SKM-1 treated with dmso at 0.1 percent for 144 hours (cell line): Measurements from ENCODE around the gene CCDC51.

Source experiments
- DNase-seq: peaks from one replicate; lab custom pipeline; 2025; ENCODE audit not compliant: unreplicated experiment; lab: John Stamatoyannopoulos, UW

Gene CCDC51

DNA sequence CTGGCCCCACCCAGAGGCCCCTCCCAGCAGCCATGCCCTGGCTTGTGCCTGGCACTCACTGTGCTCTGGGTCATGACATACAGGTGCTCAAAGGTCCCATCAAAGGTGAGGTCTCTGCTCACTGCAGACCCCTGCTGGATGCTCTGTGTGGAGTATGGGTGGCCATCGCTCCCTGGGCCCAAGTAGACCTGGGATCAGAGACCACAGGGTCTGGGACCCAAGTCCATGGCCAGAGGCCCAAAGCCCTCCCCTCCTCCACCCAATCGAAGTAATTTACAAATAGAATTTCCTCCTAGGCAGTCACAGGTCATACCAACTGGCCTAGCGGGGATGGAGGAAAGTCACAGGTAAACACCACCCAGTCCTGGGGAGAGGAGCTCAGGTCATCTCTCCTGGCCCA lies 17.6 kb downstream of the CCDC51 start:
- no peak for DNase-seq

DNA sequence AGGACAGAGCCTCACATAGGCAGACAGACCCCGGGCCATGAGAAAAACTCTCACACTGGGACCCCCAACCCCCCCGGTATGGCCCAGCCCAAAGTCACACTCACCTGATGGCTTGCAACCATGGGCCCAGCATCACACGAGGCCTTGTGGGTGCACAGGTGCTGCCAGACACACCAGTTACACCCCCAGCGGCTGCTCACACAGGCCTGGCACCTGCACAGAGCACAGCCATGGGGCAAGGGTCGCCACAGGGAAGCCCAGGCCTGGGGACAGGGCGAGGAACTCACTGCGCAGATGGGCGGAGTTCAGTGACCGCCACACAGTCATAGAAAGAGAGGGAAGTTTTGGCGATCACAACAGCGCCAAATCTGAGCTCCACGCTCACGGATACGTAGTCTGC lies 19.4 kb downstream of the CCDC51 start:
- DNase-seq, result no peak

DNA sequence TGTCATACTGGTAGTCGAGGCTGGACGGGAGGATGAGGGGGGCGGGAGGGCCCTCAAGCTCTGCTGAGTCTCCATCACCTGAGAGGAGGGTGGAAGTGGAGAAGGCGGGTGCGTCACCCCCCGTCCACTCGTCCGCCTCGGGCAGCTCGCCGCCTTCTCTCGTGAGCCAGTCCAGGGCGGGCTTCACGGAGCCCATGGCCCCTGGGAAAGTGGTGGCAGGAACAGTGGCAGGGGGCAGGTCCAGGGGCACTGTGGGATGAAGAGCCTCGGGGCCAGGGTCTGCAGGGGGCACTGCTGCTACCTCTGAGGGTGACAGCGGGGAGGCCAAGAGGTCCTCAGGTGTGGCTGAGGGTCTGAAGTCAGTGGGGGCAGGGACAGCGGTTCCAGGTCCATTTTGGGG lies 20.3 kb downstream of the CCDC51 start:
- no peak for DNase-seq

DNA sequence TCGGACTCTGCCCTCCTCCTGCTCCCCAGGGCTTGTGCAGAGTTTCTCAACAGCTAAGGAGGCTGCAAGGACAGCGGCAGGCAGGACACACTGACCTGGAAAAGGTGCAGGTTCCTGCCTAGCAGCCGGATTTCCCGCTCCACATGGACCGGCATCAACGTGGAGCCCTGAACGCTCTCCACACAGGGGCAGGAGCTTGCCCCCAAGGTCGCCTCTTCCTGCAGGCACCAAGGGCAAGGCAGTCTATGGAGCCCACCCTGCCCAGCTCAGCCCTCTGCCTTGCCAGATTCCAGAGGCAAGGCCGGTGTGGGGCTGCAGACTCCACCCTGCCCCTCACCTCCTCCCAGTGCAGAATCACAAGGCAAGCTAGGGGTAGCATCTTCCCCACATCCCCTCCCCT lies 20.8 kb downstream of the CCDC51 start:
- no peak for DNase-seq

DNA sequence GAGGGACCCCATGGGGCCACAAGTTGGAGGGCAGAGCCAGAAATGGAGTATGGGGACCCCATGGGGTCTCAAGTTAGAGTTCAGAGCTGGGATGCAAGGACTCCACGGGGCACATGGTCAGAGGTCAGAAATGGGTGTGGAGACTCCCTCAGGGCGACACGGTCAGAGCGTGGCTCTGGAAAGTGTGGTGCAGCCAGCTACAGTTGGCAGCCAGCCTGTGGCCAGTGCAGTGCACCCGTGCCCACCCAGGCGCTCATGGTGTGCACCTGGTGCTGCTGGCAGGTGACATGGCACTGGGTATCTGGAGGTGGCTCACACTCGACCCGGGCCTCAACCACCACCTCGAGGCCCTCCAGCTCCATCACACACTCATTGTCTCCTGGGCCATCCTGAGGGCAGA lies 21.3 kb downstream of the CCDC51 start:
- DNase-seq, result no peak

DNA sequence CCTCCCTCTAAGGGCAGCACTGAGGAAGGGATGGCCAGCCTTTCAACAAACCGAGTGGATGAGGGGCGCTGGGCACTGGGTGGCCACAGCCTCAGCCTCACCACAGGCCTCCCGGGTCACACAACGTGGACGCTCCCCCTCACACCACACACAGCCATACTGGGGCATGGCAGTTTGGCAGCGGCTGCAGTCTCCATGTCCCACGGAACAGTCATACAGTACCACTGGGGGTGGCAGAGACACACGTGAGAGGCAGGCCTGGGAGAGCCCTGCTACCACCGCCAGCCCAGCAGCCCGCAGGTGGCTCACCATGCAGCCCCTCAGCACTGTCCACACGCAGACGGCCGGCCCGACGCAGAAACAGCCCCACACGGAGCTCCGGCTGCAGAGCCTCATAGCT lies 21.8 kb downstream of the CCDC51 start:
- no peak for DNase-seq

DNA sequence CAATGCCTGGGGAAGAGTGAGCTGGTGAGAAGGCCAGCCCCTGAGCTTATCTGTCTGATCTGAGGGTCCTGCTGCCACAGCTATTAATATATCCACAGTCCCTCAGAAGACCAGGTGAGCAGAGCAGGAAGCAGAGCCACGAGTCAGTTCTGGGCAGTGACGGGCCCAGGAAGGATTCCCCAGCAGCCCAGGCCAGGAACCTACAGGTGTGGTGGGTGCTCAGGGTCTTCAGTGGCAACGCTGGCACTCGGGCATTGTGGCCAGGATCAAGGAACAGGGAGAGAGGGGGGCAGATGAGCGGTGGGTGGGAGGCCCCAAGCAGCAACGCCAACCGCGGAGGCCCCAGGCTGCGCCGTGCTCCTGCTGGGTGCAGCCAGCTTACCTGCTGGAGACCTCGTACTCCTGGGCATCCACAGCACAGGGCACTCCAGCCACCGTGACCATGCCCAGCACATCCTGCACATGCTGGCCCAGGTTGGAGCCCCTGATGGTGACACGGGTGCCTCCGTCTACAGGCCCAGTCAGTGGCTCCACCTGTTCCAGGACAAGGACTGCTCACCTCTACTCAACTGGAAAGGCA lies 22.3 kb downstream of the CCDC51 start:
- no peak for DNase-seq

DNA sequence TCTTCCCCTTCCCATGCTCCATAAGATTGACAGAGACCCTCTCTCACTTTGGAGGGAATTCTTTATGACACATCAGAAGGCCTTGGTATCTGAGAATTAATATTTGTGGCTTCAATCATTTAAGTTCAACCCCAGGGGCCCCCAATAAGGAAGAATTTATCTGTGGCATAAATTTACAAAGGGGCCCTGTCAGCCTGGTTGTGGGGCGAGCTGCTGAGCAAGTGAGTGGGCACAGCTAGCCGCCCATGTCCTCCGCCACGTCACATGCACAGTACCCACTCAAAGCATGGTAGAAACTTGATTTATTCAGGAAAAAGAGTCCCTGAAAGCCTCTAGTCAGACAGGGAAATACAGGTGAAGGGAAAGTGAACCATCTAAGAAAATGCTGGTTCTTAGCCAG lies 23.4 kb downstream of the CCDC51 start:
- DNase-seq, result no peak

DNA sequence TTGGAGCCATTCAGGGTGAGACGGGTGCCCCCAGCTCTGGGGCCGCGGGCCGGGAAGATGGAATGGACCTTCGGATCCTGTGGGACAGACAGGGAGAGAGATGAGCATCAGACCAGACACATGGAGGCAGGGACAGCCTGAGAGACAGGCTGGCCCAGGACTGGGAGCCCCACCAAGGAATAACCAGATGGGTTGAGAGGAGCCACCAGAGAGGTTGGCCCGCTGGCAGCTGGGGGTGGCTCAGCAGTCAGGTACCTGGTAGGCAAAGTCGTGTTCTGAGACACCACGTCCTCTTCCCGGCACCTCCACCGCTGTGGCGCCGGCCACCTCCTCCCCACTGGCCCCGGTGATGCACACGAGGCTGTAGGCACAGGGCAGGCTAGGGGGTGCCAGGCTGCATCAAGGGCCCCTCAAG lies 23.8 kb downstream of the CCDC51 start:
- DNase-seq, result no peak

DNA sequence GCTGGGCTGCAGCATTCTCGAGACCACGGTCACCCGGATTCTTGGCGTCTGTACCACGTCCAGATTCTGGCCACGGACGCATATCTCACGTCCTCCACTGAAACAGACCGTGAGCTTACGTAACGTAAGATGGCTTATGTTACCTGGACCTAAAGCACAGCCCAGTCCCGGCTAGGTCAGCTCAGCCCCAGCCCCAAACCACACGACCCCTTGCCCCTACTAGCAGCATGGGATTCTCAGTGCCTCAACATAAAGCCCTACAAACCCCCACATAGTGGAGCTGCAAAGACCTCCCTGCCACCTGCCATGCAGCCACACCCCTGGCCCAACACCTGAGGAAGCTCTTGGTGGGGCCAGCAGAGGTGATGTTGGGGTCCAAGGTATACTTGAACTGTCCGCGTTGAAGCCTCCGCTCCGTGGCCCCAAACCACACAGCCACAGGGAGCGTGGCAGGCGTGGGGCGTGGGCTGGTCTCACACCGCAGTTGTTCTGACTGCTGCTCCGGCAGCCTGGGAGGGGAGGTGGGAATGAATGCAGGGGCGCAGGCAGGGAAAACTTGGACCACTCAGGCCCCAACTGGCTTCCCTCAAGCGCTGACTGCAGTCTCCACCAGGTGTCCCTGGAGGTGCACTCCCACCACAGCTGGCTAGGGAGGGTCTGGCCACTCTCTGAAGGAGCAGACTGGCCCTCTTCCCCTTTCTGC lies 24.5 kb downstream of the CCDC51 start:
- no peak for DNase-seq

DNA sequence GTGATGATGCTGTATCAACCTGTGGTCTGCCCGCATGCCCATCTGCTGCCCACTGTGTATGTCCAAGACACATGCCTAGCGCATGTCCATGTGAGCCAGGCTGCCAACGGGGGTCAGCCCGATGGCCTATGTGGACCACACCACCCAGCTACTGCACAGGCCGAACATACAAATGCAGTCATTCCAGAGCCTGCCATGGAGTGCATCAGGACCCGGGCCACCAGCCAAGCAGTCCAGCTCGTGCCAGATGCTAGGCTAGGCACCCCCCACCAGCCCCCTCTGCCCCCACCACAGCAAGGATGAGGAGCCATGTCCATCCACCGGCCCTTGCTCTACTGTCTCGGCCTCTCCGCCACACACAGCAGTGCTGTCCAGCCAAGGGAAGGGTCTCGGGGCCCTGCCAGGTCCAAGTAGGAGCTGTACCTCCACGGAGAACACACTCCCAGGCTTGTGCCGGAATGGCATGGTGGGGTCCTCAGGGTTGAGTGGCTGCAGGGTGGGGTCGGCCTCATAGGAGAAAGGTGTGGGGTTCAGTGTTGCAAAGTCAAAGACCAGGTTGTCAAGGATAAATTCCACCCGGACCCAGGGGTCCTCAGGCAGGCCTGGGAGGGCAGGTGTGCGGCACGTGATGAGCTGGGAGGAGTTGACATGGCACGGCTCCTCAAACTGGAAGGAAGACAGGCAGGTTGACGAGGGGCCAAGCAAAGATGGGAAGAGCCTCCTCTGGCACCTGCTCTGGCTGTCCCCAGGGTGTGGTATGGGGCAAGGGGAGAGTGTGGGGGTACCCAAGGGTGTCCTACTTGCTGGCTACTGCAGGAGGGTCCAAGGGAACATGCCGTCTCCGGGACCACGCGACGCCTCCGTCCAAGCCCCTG lies 25.3 kb downstream of the CCDC51 start:
- DNase-seq, result no peak

DNA sequence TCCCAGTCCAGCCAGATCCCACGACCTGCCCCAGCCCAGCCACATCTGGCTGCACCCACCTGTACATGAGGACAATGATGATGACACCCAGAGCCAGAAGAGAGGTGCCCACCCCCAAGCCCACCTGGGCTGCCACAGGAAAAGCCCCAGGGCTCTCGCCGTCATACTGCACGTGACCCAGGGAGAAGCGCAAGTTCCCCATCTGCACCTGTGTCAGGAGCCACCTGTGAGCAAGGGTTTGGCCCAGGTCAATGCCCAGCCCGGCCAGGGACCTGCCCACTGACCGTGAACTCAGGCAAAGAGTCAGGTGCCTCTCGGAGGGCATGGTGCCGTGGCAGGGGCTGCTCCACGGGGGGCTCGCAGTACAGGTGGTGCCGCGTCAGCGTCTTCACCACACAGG lies 26.3 kb downstream of the CCDC51 start:
- no peak for DNase-seq

DNA sequence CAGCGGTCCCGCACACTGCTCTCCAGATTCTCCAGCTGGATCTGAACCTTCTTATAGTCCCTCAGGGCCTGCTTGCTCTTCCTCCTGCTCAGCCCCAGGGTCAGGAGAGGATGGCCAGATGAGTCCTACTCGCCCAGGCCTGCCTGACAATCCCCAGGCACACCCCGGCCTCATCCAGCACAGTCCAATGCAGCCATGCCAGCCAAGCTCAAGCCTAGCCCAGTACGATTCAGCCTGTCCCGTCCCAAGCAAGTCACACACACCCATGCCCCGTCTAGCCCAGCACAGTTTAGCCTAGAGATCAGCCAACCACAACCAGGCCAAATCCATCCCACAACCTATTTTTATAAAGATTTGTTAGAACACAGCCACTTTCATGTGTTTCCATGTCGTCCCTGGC lies 26.8 kb downstream of the CCDC51 start:
- no peak for DNase-seq

DNA sequence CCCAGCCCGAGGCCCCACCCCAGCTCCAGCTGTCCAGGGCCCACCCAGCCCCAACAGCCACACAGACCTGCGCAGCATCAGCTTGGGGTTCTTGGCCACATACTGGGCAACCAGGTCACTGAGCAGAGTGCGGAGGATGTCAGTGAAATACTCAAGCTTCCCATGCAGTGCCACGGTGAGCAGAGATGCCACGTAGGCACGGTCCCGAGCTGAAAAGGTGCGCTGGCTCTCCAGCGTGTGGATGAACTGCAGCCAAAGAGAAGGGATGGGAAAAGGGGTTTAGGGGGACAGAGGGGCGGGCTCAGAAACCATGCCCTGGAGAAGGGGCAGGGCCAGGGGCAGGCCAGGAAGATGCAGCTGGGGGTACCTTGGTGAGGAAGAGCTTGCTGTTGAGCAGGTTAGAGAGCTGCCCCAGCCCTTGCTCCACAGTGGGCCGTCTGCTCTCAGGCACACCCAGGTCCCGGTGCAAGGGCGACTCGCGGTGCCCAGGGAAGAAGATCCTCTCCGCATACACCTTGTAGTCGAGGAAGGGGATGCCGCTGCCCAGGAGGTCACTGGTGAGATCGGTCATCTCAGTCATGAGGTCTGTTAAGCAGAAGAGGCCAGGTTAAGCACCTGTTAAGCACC lies 27.4 kb downstream of the CCDC51 start:
- DNase-seq, result no peak

DNA sequence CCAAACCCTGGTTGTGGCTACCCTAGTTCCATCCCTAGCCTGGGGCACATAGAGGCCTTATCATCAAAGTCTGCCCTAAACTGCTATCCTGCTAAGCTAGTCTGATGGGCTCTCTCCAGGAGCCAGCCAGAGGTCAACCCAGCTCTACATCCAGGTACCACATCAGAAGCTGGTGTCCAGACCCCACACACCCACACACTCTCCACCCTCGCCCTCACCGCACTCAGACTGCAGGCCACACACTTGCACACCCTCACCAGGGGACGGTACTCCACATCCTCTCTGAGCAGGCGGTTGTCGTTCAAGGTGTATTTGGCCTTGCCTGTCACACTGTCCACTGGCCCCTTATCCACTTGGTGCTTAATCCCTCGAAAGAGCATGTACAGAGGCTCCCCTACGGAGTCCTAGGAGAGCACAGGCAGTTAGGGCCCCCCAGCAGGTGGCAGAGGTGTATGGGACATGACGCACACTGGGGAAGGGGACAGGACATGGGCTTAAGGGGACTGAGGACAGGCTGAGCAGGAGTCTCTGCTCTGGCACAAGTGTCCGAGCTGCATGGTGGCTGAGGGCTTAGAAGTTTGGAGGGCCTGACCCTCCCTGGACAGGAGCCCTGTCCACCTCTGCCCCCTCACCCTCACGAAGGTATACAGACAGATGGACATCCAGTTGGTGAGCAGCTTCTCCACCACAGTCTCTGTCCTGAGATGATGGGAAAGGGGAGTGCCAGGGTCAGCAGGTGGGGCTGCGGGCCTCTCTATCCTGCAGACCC lies 28.1 kb downstream of the CCDC51 start:
- DNase-seq, result no peak

DNA sequence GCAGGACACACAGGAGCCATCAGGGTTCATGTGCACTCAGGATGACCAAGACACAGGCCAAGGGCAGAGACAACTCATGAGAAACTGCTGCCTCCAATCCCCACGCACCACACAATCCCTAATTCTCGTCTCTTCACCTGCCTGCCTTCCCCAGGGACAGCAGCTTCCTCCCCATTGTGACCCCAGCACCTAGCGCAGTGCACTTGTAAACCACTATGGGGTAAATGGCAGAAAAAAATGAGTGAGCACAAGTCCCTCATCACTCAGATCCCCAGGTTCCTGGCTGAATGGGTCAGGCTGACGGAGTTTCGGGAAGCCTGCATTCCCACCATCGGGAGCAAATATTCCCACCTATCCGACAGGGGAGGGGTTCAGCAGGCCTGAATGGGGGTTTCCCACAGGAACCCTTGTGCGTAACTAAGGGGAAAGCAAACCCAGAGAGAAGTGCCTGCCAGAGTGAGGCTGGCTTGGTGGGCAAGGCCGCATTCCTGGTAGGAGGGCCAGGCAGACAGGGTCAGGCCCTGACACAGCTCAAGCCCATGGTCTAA lies 28.8 kb downstream of the CCDC51 start:
- no peak for DNase-seq

DNA sequence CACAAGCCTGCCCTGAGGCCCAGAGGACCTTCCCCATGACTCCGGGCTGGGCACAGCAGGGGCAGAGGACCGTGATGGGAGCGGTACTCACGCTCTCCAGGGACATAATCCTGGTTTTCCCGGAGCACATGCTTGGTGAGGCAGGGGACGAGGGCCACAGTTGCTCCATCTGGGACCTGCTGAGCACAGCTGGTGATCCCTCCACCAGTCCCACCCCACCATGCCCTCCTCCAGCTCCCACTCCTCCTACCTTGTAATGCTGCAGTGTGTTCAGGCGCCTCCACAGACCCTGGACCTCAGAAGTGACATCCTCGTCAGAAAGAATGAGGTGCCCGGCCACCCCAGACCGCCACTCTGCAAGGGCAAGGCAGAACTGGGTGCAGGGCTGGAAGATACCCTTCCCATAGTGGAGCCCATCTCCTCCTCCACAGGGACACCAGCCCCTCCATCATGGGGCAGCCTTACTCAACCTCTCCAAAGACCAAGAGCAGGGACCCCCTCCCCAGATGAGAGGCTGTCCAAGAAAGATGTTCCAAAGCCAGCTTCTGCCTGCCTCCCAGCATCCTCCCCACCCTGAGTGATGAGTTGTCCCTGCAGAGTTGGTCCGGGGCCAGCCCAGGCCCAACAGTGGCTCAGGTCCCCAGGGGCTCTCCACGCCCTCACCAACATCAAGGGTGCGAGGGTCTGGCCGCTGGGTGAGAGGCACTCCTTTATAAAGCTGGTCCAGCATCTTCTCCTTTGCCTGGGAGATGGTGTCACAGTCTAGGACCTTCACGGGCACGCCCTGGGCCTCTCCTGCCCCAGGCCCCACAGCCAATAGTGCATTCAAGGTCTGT lies 29.5 kb downstream of the CCDC51 start:
- no peak for DNase-seq

DNA sequence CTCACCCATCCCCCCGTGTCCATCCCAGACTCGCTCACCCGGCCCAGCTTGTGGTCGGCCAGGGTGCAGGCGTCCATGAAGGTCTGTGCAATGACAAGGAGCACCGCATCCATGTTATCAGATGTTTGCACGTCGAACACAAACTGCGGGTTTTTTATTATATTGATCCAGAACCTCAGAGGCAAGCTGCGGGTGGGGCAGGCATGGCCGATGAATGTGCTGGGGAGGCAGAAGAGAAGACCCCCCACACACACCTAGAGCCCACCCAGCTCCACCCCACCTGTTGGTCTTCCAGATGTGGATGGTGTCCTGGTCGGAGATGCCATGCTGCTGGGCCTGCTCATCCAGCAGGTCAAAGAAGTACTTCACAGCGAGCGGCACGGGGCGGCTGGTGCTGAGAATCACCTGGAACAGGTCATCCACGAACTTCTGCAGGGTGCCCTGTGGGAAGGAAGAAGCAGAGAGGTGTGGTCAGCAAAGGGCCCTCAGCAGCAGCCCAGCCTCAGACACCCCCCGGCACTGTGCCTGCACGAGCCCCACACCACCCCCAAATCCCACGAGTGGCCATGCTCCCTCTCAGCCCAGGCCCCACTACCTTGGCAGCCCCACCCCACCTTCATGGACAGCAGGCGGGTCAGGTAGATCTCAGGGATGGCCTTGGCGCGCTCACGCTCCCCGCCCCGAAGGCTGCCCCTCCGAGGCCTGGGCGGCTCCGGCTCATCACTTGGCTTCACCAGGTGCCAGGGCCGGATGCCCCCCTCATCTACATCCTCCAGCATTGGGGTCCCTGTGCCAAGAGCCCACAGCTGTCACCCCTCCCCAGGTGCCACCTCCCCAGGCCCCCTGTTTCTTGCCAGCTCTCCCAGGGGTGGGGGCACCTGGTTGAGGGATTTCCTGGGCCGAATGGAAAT lies 30.4 kb downstream of the CCDC51 start:
- DNase-seq, result no peak

DNA sequence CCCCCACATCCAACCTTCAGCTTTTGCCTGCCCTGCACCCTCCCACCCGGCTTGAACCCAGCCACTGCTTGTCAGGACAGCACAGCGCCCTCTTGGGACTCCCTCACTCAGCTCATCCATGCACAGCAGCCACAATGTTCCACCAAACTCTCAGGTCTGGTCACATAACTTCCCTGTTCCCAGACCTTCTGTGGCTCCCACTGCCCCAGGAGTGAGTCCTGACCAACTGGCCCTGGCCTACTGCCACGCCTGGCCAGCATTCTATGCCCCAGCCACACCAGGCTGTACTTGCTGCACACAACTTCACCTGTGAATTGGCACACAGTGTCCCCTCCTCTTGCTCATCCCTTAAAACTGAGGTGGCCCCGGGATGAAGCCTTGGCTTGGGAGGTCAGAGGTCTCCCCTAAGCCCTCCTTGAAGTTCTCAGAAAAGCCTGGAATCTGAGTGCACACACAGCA lies 31.1 kb downstream of the CCDC51 start:
- no peak for DNase-seq
